ENCODE results near the gene CFL1. TPM values are rescaled to one million over a fixed set of nuclear protein-coding genes. Genes with fewer than 3 reads are reported as not detected.

Gene CFL1
- total RNA-seq (2022; extraction: Qiagen RNA extraction): 1,930 to 2,323 TPM (median 2,279 TPM) in 5 replicates

GRCh38 chr11:65857853-65858680 is at the start of gene CFL1:
TSS of gene CFL1 (minus strand) at chr11:65858180. CDS start at chr11:65858099, 81 bp downstream.

GRCh38 chr11:65900125-65900898 is 42.3 kb upstream of the CFL1 start, which contains the start of gene FOSL1:
TSS of gene FOSL1 (minus strand) at chr11:65900388. CDS start at chr11:65900339, 49 bp downstream.

GRCh38 chr11:65890324-65891218 is 32.6 kb upstream of the CFL1 start, which contains the start of gene CCDC85B:
TSS of gene CCDC85B (plus strand) at chr11:65890673. CDS start at chr11:65890784, 111 bp downstream.

GRCh38 chr11:65888163-65888814 is 30.3 kb upstream of the CFL1 start, which contains the start of gene FIBP:
TSS of gene FIBP (minus strand) at chr11:65888471. CDS start at chr11:65888418, 53 bp downstream.

GRCh38 chr11:65879617-65880016 is 21.6 kb upstream of the CFL1 start, which contains the start of gene CTSW:
TSS of gene CTSW (plus strand) at chr11:65879837. CDS start at chr11:65879855, 18 bp downstream.

GRCh38 chr11:65872586-65873317 is 14.8 kb upstream of the CFL1 start, which contains the start of gene EFEMP2:
TSS of gene EFEMP2 (minus strand) at chr11:65872800. CDS start at chr11:65872354, 446 bp downstream.

GRCh38 chr11:65860278-65861164 is 2.5 kb upstream of the CFL1 start, which contains the start of gene MUS81:
TSS of gene MUS81 (plus strand) at chr11:65860433. CDS start at chr11:65860754, 321 bp downstream.

GRCh38 chr11:65833297-65834030 is 24.5 kb downstream of the CFL1 start, which contains the start of gene SNX32:
TSS of gene SNX32 (plus strand) at chr11:65833963. CDS start at chr11:65834066, 103 bp downstream.

Other genes starting within 250 kb of the CFL1 start
- 41.9 to 53.5 TPM (median 53.1 TPM) in 5 replicates for gene MAP3K11, start 244.0 kb downstream of the CFL1 start, total RNA-seq (2022; extraction: Qiagen RNA extraction)
- 25.5 to 41.3 TPM (median 38.9 TPM) in 5 replicates for gene PCNX3, start 242.4 kb downstream of the CFL1 start, total RNA-seq (2022; extraction: Qiagen RNA extraction)
- gene SIPA1, start 220.1 kb downstream of the CFL1 start, total RNA-seq (2022; extraction: Qiagen RNA extraction): 12.7 to 20.7 TPM (median 19.3 TPM) in 5 replicates
- gene RELA, start 195.3 kb downstream of the CFL1 start, total RNA-seq (2022; extraction: Qiagen RNA extraction): 64.8 to 82.6 TPM (median 79.5 TPM) in 5 replicates
- 42.0 to 56.6 TPM (median 51.7 TPM) in 5 replicates for gene KAT5, start 145.9 kb downstream of the CFL1 start, total RNA-seq (2022; extraction: Qiagen RNA extraction)
- 29.7 to 54.1 TPM (median 51.4 TPM) in 5 replicates for gene RNASEH2C, start 137.4 kb downstream of the CFL1 start, total RNA-seq (2022; extraction: Qiagen RNA extraction)
- gene AP5B1, start 77.2 kb downstream of the CFL1 start, total RNA-seq (2022; extraction: Qiagen RNA extraction): 7.6 to 13.5 TPM (median 11.9 TPM) in 5 replicates
- gene OVOL1, start 71.1 kb downstream of the CFL1 start, total RNA-seq (2022; extraction: Qiagen RNA extraction): 0.02 to 0.09 TPM (median 0.07 TPM) in 3 of 5 replicates, not detected in the others
- gene SNX32, start 24.2 kb downstream of the CFL1 start, total RNA-seq (2022; extraction: Qiagen RNA extraction): 0.06 to 0.27 TPM (median 0.08 TPM) in 3 of 5 replicates, not detected in the others
- 25.2 to 36.4 TPM (median 34.5 TPM) in 5 replicates for gene MUS81, start 2.3 kb upstream of the CFL1 start, total RNA-seq (2022; extraction: Qiagen RNA extraction)
- 0.77 to 1.4 TPM (median 1.2 TPM) in 5 replicates for gene EFEMP2, start 14.6 kb upstream of the CFL1 start, total RNA-seq (2022; extraction: Qiagen RNA extraction)
- 0.06 to 0.16 TPM in 2 of 5 replicates, not detected in the others for gene CTSW, start 21.7 kb upstream of the CFL1 start, total RNA-seq (2022; extraction: Qiagen RNA extraction)
- 71.8 to 97.2 TPM (median 89.4 TPM) in 5 replicates for gene FIBP, start 30.3 kb upstream of the CFL1 start, total RNA-seq (2022; extraction: Qiagen RNA extraction)
- 24.4 to 53.2 TPM (median 49.6 TPM) in 5 replicates for gene CCDC85B, start 32.5 kb upstream of the CFL1 start, total RNA-seq (2022; extraction: Qiagen RNA extraction)
- 148 to 236 TPM (median 164 TPM) in 5 replicates for gene FOSL1, start 42.2 kb upstream of the CFL1 start, total RNA-seq (2022; extraction: Qiagen RNA extraction)
- gene C11orf68, start 60.9 kb upstream of the CFL1 start, total RNA-seq (2022; extraction: Qiagen RNA extraction): 40.6 to 65.5 TPM (median 61.3 TPM) in 5 replicates
- 196 to 277 TPM (median 239 TPM) in 5 replicates for gene DRAP1, start 61.2 kb upstream of the CFL1 start, total RNA-seq (2022; extraction: Qiagen RNA extraction)
- not detected in 5 replicates for gene TSGA10IP, start 87.3 kb upstream of the CFL1 start, total RNA-seq (2022; extraction: Qiagen RNA extraction)
- gene SART1, start 103.6 kb upstream of the CFL1 start, total RNA-seq (2022; extraction: Qiagen RNA extraction): 46.6 to 64.2 TPM (median 61.5 TPM) in 5 replicates
- gene EIF1AD, start 144.0 kb upstream of the CFL1 start, total RNA-seq (2022; extraction: Qiagen RNA extraction): 37.5 to 48.4 TPM (median 38.6 TPM) in 5 replicates
- gene BANF1, start 144.3 kb upstream of the CFL1 start, total RNA-seq (2022; extraction: Qiagen RNA extraction): 385 to 515 TPM (median 496 TPM) in 5 replicates
- not detected in 5 replicates for gene CST6, start 153.8 kb upstream of the CFL1 start, total RNA-seq (2022; extraction: Qiagen RNA extraction)
- 1.4 to 1.9 TPM (median 1.8 TPM) in 5 replicates for gene CATSPER1, start 168.3 kb upstream of the CFL1 start, total RNA-seq (2022; extraction: Qiagen RNA extraction)
- gene GAL3ST3, start 191.0 kb upstream of the CFL1 start, total RNA-seq (2022; extraction: Qiagen RNA extraction): not detected in 5 replicates
- 166 to 184 TPM (median 170 TPM) in 5 replicates for gene SF3B2, start 194.2 kb upstream of the CFL1 start, total RNA-seq (2022; extraction: Qiagen RNA extraction)
- 48.9 to 85.2 TPM (median 76.8 TPM) in 5 replicates for gene PACS1, start 212.1 kb upstream of the CFL1 start, total RNA-seq (2022; extraction: Qiagen RNA extraction)

All from A549 treated with CORT108297 at 1 μM for 4 hours (cell line).